ENCODE data around the gene CRELD2. TPM values are rescaled to one million over a fixed set of nuclear protein-coding genes. Genes with fewer than 3 reads are reported as not detected.

CRELD2 gene
- total and polyA plus RNA-seq, 2 of the 13 experiments (the other 11 are each of a cell fraction or from before 2014, with no cell fraction given) = 17.2 to 44.7 TPM

GRCh38 chr22:49930596-49931412 lies 12.4 kb downstream of the CRELD2 start (continued):
- TF ChIP-seq RERE (CRISPR knock-in tag; IDR thresholded peaks at IDR 0.05; ENCODE audit: low read depth) = no peak
- no peak for TF ChIP-seq KLF6 (CRISPR knock-in tag; IDR thresholded peaks at IDR 0.05)
- no peak for TF ChIP-seq IKZF4 (CRISPR knock-in tag; IDR thresholded peaks at IDR 0.05; ENCODE audit: borderline replicate concordance, low read depth, not compliant biosample characterization)
- TF ChIP-seq ZNF432 (CRISPR knock-in tag; IDR thresholded peaks at IDR 0.05; ENCODE audit: borderline replicate concordance) = no peak
- TF ChIP-seq ZNF263 (CRISPR knock-in tag; IDR thresholded peaks at IDR 0.05) = 0 out of 2 replicates have a peak, but pooled peaks have one; percentile 9
- no peak for TF ChIP-seq CBX1 (IDR thresholded peaks at IDR 0.05; ENCODE audit: low read depth)
- no peak for TF ChIP-seq POGZ (CRISPR knock-in tag; IDR thresholded peaks at IDR 0.05)
- TF ChIP-seq GTF2F1 (IDR thresholded peaks at IDR 0.05; ENCODE audit: low read length) = no peak
- TF ChIP-seq, protein P1, sequence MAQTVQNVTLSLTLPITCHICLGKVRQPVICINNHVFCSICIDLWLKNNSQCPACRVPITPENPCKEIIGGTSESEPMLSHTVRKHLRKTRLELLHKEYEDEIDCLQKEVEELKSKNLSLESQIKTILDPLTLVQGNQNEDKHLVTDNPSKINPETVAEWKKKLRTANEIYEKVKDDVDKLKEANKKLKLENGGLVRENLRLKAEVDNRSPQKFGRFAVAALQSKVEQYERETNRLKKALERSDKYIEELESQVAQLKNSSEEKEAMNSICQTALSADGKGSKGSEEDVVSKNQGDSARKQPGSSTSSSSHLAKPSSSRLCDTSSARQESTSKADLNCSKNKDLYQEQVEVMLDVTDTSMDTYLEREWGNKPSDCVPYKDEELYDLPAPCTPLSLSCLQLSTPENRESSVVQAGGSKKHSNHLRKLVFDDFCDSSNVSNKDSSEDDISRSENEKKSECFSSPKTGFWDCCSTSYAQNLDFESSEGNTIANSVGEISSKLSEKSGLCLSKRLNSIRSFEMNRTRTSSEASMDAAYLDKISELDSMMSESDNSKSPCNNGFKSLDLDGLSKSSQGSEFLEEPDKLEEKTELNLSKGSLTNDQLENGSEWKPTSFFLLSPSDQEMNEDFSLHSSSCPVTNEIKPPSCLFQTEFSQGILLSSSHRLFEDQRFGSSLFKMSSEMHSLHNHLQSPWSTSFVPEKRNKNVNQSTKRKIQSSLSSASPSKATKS (CRISPR knock-in tag; IDR thresholded peaks at IDR 0.05) = no peak
- no peak for TF ChIP-seq ZNF138 (CRISPR knock-in tag; IDR thresholded peaks at IDR 0.05; ENCODE audit: low read depth)
- TF ChIP-seq, protein P2, sequence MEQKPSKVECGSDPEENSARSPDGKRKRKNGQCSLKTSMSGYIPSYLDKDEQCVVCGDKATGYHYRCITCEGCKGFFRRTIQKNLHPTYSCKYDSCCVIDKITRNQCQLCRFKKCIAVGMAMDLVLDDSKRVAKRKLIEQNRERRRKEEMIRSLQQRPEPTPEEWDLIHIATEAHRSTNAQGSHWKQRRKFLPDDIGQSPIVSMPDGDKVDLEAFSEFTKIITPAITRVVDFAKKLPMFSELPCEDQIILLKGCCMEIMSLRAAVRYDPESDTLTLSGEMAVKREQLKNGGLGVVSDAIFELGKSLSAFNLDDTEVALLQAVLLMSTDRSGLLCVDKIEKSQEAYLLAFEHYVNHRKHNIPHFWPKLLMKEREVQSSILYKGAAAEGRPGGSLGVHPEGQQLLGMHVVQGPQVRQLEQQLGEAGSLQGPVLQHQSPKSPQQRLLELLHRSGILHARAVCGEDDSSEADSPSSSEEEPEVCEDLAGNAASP (CRISPR knock-in tag; IDR thresholded peaks at IDR 0.05; ENCODE audit: borderline replicate concordance) = peak; percentile 56; the same call in 1 of the 2 replicates
- no peak for TF ChIP-seq NFAT5 (CRISPR knock-in tag; IDR thresholded peaks at IDR 0.05)
- no peak for TF ChIP-seq BRD4 (CRISPR knock-in tag; IDR thresholded peaks at IDR 0.05)

Measured in HepG2 (cell line).